Esophagus squamous epithelium (tissue), 4 donors: ENCODE measurements around the gene LYSMD4.
"Not testable (repeated sequence)": the region's sequence is repeated elsewhere in the genome, so short reads cannot be mapped to it uniquely, and the experiment has no call there.

Source experiments
- CTCF ChIP-seq, 6 experiments: fragments of 450-650 bp in 4 of 6; fragments of 200-600 bp in 2 of 6; sonication (generic) in 2 of 6; IDR thresholded peaks; one replicate each; pipeline ENCODE4 v1.5.1; 2016 to 2019; ENCODE audit warnings: antibody characterized with exemption in 6 of 6, mild to moderate bottlenecking in 4 of 6, moderate library complexity in 4 of 6
- POLR2A ChIP-seq, 4 donors: fragments of 450-650 bp; IDR thresholded peaks; one replicate each; pipeline ENCODE4 v1.6.1; 2017; ENCODE audit warnings: antibody characterized with exemption in 4 of 4, mild to moderate bottlenecking in 4 of 4, moderate library complexity in 3 of 4

GRCh38 chr15:99734040-99734291 is 729 bp upstream of the LYSMD4 start:
- TF ChIP-seq CTCF, POLR2A (IDR thresholded peaks at IDR 0.05): not testable (repeated sequence)
